Tibial nerve (tissue), 3 donors: Measurements from ENCODE around the gene KDM4C.

Source experiments
- POLR2A ChIP-seq, 2 donors: fragments of 450-650 bp; IDR thresholded peaks; one replicate each; pipeline ENCODE4 v1.6.1; 2017; ENCODE audit warnings: antibody characterized with exemption in 2 of 2, mild to moderate bottlenecking in 2 of 2, moderate library complexity in 2 of 2
- TF ChIP-seq, protein P1 (sequence below), 5 experiments: fragments of 200-600 bp in 3 of 5; fragments of 450-650 bp in 2 of 5; sonication (generic) in 3 of 5; IDR thresholded peaks; one replicate each; pipeline ENCODE4 v1.5.1; 2016 to 2019; ENCODE audit warnings: antibody characterized with exemption in 5 of 5, mild to moderate bottlenecking in 3 of 5, moderate library complexity in 2 of 5

- TF ChIP-seq, protein P1, sequence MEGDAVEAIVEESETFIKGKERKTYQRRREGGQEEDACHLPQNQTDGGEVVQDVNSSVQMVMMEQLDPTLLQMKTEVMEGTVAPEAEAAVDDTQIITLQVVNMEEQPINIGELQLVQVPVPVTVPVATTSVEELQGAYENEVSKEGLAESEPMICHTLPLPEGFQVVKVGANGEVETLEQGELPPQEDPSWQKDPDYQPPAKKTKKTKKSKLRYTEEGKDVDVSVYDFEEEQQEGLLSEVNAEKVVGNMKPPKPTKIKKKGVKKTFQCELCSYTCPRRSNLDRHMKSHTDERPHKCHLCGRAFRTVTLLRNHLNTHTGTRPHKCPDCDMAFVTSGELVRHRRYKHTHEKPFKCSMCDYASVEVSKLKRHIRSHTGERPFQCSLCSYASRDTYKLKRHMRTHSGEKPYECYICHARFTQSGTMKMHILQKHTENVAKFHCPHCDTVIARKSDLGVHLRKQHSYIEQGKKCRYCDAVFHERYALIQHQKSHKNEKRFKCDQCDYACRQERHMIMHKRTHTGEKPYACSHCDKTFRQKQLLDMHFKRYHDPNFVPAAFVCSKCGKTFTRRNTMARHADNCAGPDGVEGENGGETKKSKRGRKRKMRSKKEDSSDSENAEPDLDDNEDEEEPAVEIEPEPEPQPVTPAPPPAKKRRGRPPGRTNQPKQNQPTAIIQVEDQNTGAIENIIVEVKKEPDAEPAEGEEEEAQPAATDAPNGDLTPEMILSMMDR (IDR thresholded peaks at IDR 0.05): no peak
- no peak for TF ChIP-seq POLR2A (IDR thresholded peaks at IDR 0.05)
These were observed 321.3 kb downstream of the KDM4C start for GRCh38 chr9:7079051-7079450.
